HEK293 (cell line): ENCODE results near the gene EOGT.

ENCODE experiments used
- ATF2 ChIP-seq: fragments of 450-650 bp; formaldehyde crosslinking; IDR thresholded peaks from 2 replicates; pipeline ENCODE4 v1.5.1; 2016; ENCODE audit warnings: missing biosample characterization, missing genetic modification characterization, low read depth
- CTCF ChIP-seq: fragments of 450-650 bp; formaldehyde crosslinking; IDR thresholded peaks from 2 replicates; pipeline ENCODE4 v1.5.1; 2016; ENCODE audit warnings: missing biosample characterization, missing genetic modification characterization
- GLIS2 ChIP-seq: fragments of 450-650 bp; formaldehyde crosslinking; IDR thresholded peaks from 2 replicates; pipeline ENCODE4 v1.5.1; 2016; ENCODE audit warnings: missing biosample characterization, missing genetic modification characterization
- HOXA7 ChIP-seq: sonication (generic); formaldehyde crosslinking; IDR thresholded peaks from 2 replicates; pipeline ENCODE4 v1.8.1; 2022; ENCODE audit warnings: missing genetic modification reagents, borderline replicate concordance
- PRDM10 ChIP-seq: fragments of 450-650 bp; formaldehyde crosslinking; IDR thresholded peaks from 2 replicates; pipeline ENCODE4 v1.5.1; 2016; ENCODE audit warnings: missing biosample characterization, missing genetic modification characterization
- ZBTB1 ChIP-seq: fragments of 450-650 bp; formaldehyde crosslinking; IDR thresholded peaks from 2 replicates; pipeline ENCODE4 v1.5.1; 2016; ENCODE audit warnings: missing biosample characterization, missing genetic modification characterization
- ZNF121 ChIP-seq: fragments of 450-650 bp; formaldehyde crosslinking; IDR thresholded peaks from 2 replicates; pipeline ENCODE4 v1.5.1; 2016; ENCODE audit warnings: missing biosample characterization, missing genetic modification characterization
- ZNF133 ChIP-seq: fragments of 450-650 bp; formaldehyde crosslinking; IDR thresholded peaks from 2 replicates; pipeline ENCODE4 v1.5.1; 2016; ENCODE audit warnings: missing biosample characterization, missing genetic modification characterization
- ZNF292 ChIP-seq: fragments of 450-650 bp; formaldehyde crosslinking; IDR thresholded peaks from 2 replicates; pipeline ENCODE4 v1.5.1; 2016; ENCODE audit warnings: low read depth, missing biosample characterization, missing genetic modification characterization, borderline replicate concordance
- ZNF626 ChIP-seq: fragments of 450-650 bp; sonication (Bioruptor Pico); formaldehyde crosslinking; IDR thresholded peaks from 2 replicates; pipeline ENCODE4 v1.5.1; 2018; ENCODE audit warnings: missing biosample characterization, missing genetic modification characterization, inconsistent platforms
- ZNF629 ChIP-seq: fragments of 450-650 bp; formaldehyde crosslinking; IDR thresholded peaks from 2 replicates; pipeline ENCODE4 v1.5.1; 2017; ENCODE audit warnings: missing biosample characterization, missing genetic modification characterization
- ZNF76 ChIP-seq: fragments of 450-650 bp; formaldehyde crosslinking; IDR thresholded peaks from 2 replicates; pipeline ENCODE4; 2016; ENCODE audit warnings: low read depth, missing biosample characterization, missing genetic modification characterization, borderline replicate concordance
- ZNF792 ChIP-seq: fragments of 450-650 bp; formaldehyde crosslinking; IDR thresholded peaks from 2 replicates; pipeline ENCODE4 v1.5.1; 2016; ENCODE audit warnings: missing biosample characterization, missing genetic modification characterization
- ZSCAN4 ChIP-seq: fragments of 450-650 bp; formaldehyde crosslinking; IDR thresholded peaks from 2 replicates; pipeline ENCODE4 v1.5.1; 2017; ENCODE audit warnings: missing biosample characterization, missing genetic modification characterization

GRCh38 chr3:69033470-69033869 is 20.0 kb upstream of the EOGT start:
- no peak for TF ChIP-seq HOXA7
- no peak for TF ChIP-seq CTCF (tag by site-specific recombination)
- TF ChIP-seq ZNF792 (tag by site-specific recombination): no peak
- TF ChIP-seq ZNF626: no peak
- no peak for TF ChIP-seq ZBTB1
- no peak for TF ChIP-seq ZNF629 (tag by site-specific recombination)
- TF ChIP-seq ZNF133 (tag by site-specific recombination): no peak
- no peak for TF ChIP-seq PRDM10 (tag by site-specific recombination)
- TF ChIP-seq ZSCAN4 (tag by site-specific recombination): no peak
- TF ChIP-seq ATF2: no peak
- TF ChIP-seq ZNF76 (tag by site-specific recombination): no peak
- no peak for TF ChIP-seq GLIS2 (tag by site-specific recombination)
- no peak for TF ChIP-seq ZNF121 (tag by site-specific recombination)
- no peak for TF ChIP-seq ZNF292 (tag by site-specific recombination)
